Measurements from ENCODE around the gene MEX3C.

DNA sequence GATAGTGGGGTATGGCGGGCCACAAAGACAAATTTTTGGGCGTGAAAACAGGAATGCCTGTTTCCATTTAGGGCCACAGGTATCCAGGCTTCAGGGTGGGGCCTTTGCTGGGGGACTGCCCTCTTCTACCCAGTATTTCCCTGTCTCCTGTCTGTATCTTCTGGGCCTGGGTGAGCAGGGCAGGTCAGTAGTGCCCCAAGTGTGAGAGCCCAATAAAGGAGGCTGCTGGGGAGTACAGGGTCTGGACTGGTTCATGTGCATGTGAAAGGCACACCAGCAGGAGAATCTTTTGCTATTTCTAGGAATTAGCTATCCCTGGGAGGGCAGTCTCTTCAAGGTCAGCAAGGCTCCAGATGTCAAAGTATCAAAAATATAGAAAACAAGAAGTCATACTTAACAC is 71.5 kb downstream of the MEX3C start:
- TF ChIP-seq SMC3 (IDR thresholded peaks at IDR 0.05; ENCODE audit: low read depth, low read length) (no peak), TCF12 (IDR thresholded peaks at IDR 0.05) (no peak)
- TF ChIP-seq, protein P1, sequence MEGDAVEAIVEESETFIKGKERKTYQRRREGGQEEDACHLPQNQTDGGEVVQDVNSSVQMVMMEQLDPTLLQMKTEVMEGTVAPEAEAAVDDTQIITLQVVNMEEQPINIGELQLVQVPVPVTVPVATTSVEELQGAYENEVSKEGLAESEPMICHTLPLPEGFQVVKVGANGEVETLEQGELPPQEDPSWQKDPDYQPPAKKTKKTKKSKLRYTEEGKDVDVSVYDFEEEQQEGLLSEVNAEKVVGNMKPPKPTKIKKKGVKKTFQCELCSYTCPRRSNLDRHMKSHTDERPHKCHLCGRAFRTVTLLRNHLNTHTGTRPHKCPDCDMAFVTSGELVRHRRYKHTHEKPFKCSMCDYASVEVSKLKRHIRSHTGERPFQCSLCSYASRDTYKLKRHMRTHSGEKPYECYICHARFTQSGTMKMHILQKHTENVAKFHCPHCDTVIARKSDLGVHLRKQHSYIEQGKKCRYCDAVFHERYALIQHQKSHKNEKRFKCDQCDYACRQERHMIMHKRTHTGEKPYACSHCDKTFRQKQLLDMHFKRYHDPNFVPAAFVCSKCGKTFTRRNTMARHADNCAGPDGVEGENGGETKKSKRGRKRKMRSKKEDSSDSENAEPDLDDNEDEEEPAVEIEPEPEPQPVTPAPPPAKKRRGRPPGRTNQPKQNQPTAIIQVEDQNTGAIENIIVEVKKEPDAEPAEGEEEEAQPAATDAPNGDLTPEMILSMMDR (IDR thresholded peaks at IDR 0.05): no peak
